Measurements from ENCODE around the gene PDHX. TPM values are rescaled to one million over a fixed set of nuclear protein-coding genes. Genes with fewer than 3 reads are reported as not detected.
"Not testable (repeated sequence)": the region's sequence is repeated elsewhere in the genome, so short reads cannot be mapped to it uniquely, and the experiment has no call there.

PDHX gene
- polyA plus RNA-seq, 1 donor from 2014 or later, result 13.1 TPM

GRCh38 chr11:34899633-34900016 lies 16.8 kb upstream of the PDHX start:
- Mint-ChIP-seq H3K4me3 (no peak overlapping the region), H3K27me3 (no peaks in the 10 kb centered on the region), H3K36me3 (peaks cover 10% of the 10 kb centered on the region), H3K9me3 (peaks cover 6 to 21% (median 19%) of the 10 kb centered on the region in 3 donors), H3K27ac (no peak overlapping the region), H3K4me1 (peaks cover 0 to 4% (median 3%) of the 10 kb centered on the region in 3 donors)

DNA sequence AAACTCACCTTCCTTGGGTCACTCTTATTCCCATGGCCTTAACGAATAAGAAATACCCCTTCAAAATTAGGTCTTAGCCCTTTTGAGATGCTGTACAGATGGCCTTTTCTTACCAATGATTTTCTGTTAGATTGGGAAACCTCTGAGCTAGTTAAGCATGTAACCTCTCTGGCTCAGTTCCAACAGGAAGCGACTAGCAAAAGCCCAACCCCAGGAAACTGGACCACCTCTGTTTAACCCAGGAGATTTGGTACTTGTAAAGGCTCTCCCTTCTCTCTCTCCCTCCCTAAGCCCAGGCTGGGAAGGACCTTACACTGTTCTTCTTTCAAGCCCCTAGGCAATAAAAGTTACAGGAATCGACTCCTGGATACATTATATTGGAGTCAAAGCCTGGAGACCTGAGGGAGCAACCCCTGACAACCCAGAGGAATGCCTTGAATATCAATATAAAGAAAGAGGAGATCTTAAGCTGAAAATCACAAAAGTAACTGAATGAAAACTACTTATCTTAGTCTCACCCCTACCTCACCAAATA lies 11.9 kb upstream of the PDHX start:
- H3K9me3 Mint-ChIP-seq, result peaks cover 4 to 14% (median 12%) of the 10 kb centered on the region in 3 donors
- H3K4me3 Mint-ChIP-seq, result no peak overlapping the region
- no peak overlapping the region for H3K27ac Mint-ChIP-seq
- H3K36me3 Mint-ChIP-seq, result peaks cover 9% of the 10 kb centered on the region
- H3K4me1 Mint-ChIP-seq, result peaks cover 0 to 6% (median 6%) of the 10 kb centered on the region in 3 donors
- no peaks in the 10 kb centered on the region for H3K27me3 Mint-ChIP-seq

DNA sequence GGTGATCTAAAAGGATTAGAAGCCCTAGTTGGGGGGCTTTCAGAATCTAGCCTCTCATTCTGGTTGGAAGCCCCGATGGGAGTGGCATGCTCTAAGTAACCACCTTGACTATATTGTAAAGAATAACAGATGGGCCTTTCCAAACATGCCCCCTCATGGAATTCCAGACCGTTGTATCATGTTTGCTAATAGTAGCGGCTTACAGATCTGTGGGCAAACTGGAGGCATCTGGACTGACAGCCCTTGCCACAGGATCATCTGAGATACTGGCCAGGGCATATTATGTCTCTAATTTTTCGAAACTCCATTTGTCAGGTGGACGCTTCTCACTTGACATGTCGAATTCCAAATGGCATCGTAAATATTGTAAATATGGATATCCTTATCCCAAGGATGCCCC lies 10.8 kb upstream of the PDHX start:
- Mint-ChIP-seq H3K27ac (no peak overlapping the region), H3K36me3 (peaks cover 9% of the 10 kb centered on the region), H3K27me3 (no peaks in the 10 kb centered on the region), H3K9me3 (peaks cover 1 to 9% (median 4%) of the 10 kb centered on the region in 3 donors), H3K4me3 (no peak overlapping the region), H3K4me1 (peaks cover 0 to 6% (median 6%) of the 10 kb centered on the region in 3 donors)

DNA sequence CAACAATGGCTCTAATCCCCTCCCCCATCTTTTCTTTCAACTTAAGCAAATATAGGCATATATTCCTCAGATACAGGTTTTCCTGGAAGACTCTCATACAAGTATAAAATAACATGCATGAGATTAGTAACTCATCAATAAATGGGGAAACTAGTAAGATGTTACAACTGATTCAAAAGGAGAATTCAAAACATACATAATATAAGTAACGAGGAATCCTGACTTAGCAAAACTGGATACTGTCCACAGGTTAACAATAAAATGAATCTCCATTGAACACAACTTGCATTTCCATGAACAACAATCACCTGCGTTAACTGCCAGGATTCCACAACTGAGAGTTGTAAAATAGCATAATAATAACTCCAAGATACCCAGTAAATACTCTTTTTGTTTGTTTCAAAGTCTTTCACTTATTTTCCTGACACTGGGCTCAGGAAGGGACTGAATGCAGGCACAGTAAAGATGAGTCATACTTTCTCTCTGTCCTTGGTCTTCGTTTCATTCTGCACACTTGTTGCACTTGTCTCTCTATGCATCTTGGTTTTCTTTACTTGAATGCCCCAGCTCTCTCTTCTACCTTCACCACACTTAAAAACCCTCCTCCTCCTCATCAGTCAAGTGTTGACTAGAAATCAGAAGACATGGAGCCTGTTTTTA lies 8.4 kb upstream of the PDHX start:
- peaks cover 9% of the 10 kb centered on the region for H3K36me3 Mint-ChIP-seq
- H3K9me3 Mint-ChIP-seq, result peaks cover 1 to 9% (median 2%) of the 10 kb centered on the region in 3 donors
- H3K27ac Mint-ChIP-seq, result no peak overlapping the region
- peaks cover 0 to 6% (median 6%) of the 10 kb centered on the region in 3 donors for H3K4me1 Mint-ChIP-seq
- no peaks in the 10 kb centered on the region for H3K27me3 Mint-ChIP-seq
- no peak overlapping the region for H3K4me3 Mint-ChIP-seq

DNA sequence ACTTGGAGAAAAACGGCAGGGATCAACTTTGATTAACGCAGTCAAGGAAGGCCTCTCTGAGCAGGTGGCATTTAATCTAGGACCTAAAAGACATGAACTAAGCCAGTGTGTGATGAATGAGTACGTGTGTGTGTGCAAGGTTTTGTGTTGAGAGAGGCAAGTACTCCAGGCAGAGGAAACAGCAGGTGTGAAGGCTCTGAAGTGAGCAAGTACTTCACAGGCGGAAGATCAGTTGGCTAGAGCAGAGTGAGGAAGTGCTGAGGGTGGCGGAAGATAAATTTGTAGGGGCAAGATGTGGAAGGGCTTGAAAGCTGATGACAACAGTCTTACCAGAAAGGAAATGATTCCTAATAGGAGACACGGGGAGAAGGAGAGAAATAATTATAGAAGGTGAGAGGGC lies 7.0 kb upstream of the PDHX start:
- H3K4me1 Mint-ChIP-seq, result peaks cover 2 to 11% (median 8%) of the 10 kb centered on the region in 3 donors
- H3K36me3 Mint-ChIP-seq, result peaks cover 8% of the 10 kb centered on the region
- no peak overlapping the region for H3K4me3 Mint-ChIP-seq
- peaks cover under 1 to 6% (median 1%) of the 10 kb centered on the region in 3 donors for H3K9me3 Mint-ChIP-seq
- H3K27ac Mint-ChIP-seq, result no peak overlapping the region
- no peaks in the 10 kb centered on the region for H3K27me3 Mint-ChIP-seq

DNA sequence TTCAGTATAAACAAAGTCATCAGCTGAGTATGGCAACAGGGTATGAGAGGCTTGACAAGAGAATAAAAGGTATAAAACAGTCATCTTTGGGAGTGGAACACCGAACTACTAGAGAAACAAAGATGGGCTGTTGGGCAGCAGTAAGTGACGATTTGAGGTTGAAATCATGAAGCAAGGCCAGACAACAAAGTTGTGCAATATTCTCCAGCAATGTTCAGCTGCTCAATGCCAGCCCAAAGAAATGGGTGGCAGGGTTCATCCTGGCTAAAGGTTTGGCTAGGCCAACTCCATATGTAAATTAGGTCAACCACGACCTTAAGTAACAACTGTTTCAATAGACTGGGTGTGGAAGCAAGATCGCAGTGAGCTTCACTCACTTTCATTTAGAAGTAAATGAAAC lies 6.5 kb upstream of the PDHX start:
- H3K9me3 Mint-ChIP-seq, result peaks cover 0 to 1% (median under 1%) of the 10 kb centered on the region in 3 donors
- H3K36me3 Mint-ChIP-seq, result peaks cover 8% of the 10 kb centered on the region
- H3K27ac Mint-ChIP-seq, result no peak overlapping the region
- H3K4me3 Mint-ChIP-seq, result no peak overlapping the region
- H3K27me3 Mint-ChIP-seq, result no peaks in the 10 kb centered on the region
- peaks cover 2 to 9% (median 6%) of the 10 kb centered on the region in 3 donors for H3K4me1 Mint-ChIP-seq

DNA sequence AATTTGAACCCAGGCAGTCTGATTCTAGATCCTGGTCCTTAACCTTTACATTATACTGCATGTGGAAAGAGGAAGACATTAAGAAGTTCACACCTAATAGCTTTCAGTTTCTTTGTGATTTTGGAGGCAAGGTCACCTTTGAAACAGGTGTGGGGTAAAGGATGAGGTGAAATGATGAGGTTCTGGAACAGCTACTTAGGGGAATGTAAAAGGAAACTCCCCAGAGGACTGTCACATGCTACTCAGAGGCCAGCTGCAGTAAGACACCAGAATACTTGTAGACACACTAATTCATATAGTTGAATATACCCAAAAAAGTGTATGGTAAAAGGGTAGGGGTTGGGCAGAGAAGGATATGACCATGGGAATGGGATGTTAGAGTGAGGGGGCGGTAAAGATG lies 5.6 kb upstream of the PDHX start:
- Mint-ChIP-seq H3K36me3 (peaks cover 9% of the 10 kb centered on the region), H3K27ac (no peak overlapping the region), H3K4me3 (no peak overlapping the region), H3K9me3 (peaks cover 0 to 1% (median 0%) of the 10 kb centered on the region in 3 donors), H3K27me3 (no peaks in the 10 kb centered on the region), H3K4me1 (peaks cover 7 to 15% (median 14%) of the 10 kb centered on the region in 3 donors)

GRCh38 chr11:34911676-34912075 lies 4.7 kb upstream of the PDHX start:
- no peak overlapping the region for H3K4me3 Mint-ChIP-seq
- H3K27me3 Mint-ChIP-seq, result no peaks in the 10 kb centered on the region
- no peaks in the 10 kb centered on the region for H3K9me3 Mint-ChIP-seq
- H3K36me3 Mint-ChIP-seq, result peaks cover 5% of the 10 kb centered on the region
- peaks cover 7 to 17% (median 15%) of the 10 kb centered on the region in 3 donors for H3K4me1 Mint-ChIP-seq
- H3K27ac Mint-ChIP-seq, result no peak overlapping the region

DNA sequence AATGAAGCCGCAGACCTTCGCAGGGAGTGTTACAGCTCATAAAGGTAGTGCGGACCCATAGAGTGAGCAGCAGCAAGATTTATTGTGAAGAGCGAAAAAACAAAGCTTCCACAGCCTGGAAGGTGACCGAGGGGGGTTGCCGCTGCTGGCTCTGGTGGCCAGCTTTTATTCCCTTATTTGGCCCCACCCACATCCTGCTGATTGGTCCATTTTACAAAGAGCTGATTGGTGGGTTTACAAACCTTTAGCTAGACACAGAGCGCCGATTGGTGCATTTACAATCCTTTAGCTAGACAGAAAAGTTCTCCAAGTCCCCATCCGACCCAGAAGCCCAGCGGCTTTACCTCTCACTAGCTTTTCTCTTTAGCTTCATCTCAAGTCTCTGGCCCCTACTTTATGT lies 2.9 kb upstream of the PDHX start:
- Mint-ChIP-seq H3K4me1 (peaks cover 11 to 28% (median 28%) of the 10 kb centered on the region in 3 donors), H3K4me3 (peak overlapping the region in 2 of 4 donors; percentile 9 to 88)
- H3K9me3 Mint-ChIP-seq, H3K27ac Mint-ChIP-seq, H3K36me3 Mint-ChIP-seq, H3K27me3 Mint-ChIP-seq: not testable (repeated sequence)

DNA sequence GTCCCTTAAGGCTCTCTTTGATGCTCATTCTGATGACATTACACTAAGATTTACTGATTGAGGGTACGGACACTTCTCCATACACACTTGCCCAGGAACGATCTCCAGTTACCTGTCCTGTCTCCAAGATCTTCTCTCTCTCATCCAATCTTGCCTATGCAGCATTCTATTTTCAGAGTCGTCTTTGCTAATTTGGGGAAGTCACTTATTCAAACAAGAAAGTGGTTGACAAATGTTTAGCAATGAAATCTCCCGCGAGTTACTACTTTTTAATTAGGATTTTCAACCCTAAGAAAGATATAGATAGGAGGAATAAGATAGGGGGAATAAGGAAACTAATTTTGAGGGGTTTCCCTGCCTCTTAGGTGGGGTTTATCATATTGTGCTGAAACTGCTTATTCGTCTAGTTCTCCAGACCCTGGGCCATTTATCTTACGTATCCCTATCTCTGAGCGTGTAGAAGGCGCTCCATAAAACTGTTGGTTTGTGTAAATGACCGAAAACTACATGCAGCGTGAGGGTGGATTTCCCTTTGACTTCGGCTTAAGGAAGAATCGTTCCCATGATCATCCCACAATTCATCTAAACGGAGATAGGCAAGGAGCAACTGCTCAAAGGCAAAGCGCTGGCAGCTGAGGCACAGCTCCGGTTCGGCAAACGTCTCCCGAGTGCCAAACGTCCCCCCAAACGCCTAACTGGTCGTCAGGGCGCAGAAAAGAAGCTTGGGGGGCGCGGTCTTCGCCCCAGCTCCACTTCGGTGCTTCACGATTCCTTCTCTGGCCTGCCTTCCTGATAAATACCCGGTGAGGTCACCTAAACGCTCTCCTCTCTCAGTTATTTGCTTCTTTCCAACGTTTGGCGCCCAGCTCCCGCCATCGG lies 1.0 kb upstream of the PDHX start:
- Mint-ChIP-seq H3K27me3 (no peaks in the 10 kb centered on the region), H3K4me3 (peak overlapping the region; percentile 88 to 98 (median 94)), H3K9me3 (no peaks in the 10 kb centered on the region), H3K36me3 (peaks cover 5% of the 10 kb centered on the region), H3K27ac (peak overlapping the region; percentile 82 to 96 (median 91)), H3K4me1 (peaks cover 12 to 31% (median 28%) of the 10 kb centered on the region in 3 donors)

DNA sequence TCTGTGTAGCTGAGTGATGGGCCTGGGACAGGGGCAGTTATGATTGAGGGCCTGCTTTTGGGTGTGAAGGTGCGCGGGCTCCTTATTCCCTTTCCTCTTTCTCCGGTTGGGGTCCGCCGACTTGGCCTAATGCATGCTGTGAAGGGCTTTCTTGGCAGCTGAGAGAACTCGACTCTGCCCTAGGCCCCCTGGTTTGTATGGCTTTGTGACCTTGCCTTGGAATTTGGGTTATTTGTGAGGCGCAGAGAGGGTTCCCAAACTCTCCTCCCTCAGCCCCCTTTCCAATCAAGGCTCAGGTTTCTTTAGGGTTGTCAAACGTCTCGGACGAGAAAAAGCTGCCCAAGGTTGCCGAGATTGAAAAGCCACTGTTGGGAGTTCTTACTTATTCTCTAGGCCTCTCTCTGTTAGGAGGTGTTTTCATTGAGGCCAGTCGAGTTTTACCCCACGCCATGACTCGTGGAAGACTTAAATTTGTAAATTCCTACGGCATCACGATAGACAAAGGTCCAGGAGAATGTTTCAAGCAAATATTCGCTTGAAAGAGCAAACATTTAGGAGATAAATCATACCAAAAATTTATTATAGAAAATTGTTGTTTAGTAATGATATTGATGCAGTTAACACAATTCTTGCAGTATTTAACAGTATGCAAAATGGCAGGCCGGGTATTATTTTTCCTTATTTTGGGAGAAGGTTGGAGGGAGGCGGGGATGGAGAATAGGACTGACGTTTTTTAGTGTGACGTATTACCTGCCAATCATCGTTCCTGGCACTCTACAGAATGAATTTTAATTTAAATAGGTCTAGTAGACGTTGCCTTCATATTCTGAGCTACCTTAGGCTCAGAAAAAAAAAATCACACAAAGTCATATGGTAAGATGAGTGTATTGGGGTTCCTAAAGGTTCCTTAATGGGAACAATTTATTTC lies 689 bp downstream of the PDHX start:
- Mint-ChIP-seq H3K4me1 (peaks cover 12 to 31% (median 31%) of the 10 kb centered on the region in 3 donors), H3K9me3 (no peaks in the 10 kb centered on the region), H3K27ac (peak overlapping the region; percentile 82 to 96 (median 91)), H3K27me3 (no peaks in the 10 kb centered on the region), H3K4me3 (peak overlapping the region; percentile 88 to 98 (median 94)), H3K36me3 (peaks cover 5% of the 10 kb centered on the region)

DNA sequence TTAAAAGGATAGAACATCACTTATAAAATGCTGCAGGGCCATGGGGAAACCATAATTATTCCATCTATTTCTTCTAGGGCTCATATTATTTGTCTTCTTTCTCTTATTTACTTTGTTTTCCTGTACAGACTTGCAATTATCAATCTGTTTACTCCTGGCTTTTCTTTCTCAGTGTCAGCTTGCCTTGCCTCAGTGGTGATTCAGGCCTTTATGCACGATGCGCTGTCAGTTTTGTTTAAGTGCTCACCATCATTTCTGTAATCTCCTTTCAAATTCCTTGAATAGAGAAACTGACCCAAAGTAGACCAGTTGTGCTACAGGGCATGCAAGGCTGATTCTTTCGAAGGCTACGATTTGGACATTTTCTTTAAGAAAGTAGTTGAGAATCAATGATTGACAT lies 4.7 kb downstream of the PDHX start:
- no peaks in the 10 kb centered on the region for H3K36me3 Mint-ChIP-seq
- H3K27ac Mint-ChIP-seq, result peak overlapping the region in 1 of 3 donors; percentile 42
- H3K4me3 Mint-ChIP-seq, result peak overlapping the region in 1 of 4 donors; percentile 8
- peaks cover 7 to 29% (median 22%) of the 10 kb centered on the region in 3 donors for H3K4me1 Mint-ChIP-seq
- no peaks in the 10 kb centered on the region for H3K9me3 Mint-ChIP-seq
- no peaks in the 10 kb centered on the region for H3K27me3 Mint-ChIP-seq

GRCh38 chr11:34924714-34925113 lies 8.3 kb downstream of the PDHX start:
- no peak overlapping the region for H3K4me3 Mint-ChIP-seq
- peaks cover 1% of the 10 kb centered on the region for H3K36me3 Mint-ChIP-seq
- H3K27me3 Mint-ChIP-seq, result no peaks in the 10 kb centered on the region
- no peaks in the 10 kb centered on the region for H3K9me3 Mint-ChIP-seq
- H3K27ac Mint-ChIP-seq, result no peak overlapping the region
- peaks cover 4 to 13% (median 11%) of the 10 kb centered on the region in 3 donors for H3K4me1 Mint-ChIP-seq

GRCh38 chr11:34926101-34926830 lies 9.8 kb downstream of the PDHX start:
- Mint-ChIP-seq H3K4me3 (no peak overlapping the region), H3K27me3 (no peaks in the 10 kb centered on the region), H3K36me3 (peaks cover 4% of the 10 kb centered on the region), H3K4me1 (peaks cover 7 to 14% (median 13%) of the 10 kb centered on the region in 3 donors), H3K27ac (peak overlapping the region in 1 of 3 donors; percentile 26), H3K9me3 (no peaks in the 10 kb centered on the region)
